Neural cell (in vitro differentiated cells): ENCODE results near the gene GSTO2. TPM values are rescaled to one million over a fixed set of nuclear protein-coding genes. Genes with fewer than 3 reads are reported as not detected.

Experiments
- H2AFZ ChIP-seq: fragments of 200-600, 300-800 bp; sonication (generic), shearing (Covaris generic); 2 replicates; pipeline ENCODE4 v1.6.0; 2014; ENCODE audit warnings: low read depth, mild to moderate bottlenecking, antibody characterized with exemption, low read length, moderate library complexity
- H3F3A ChIP-seq: fragments of 200-600 bp; shearing (Covaris generic); 2 replicates; pipeline ENCODE4 v1.6.1; 2016; ENCODE audit warnings: mild to moderate bottlenecking, moderate library complexity, mixed read lengths, antibody characterized with exemption, low read length; ENCODE audit not compliant: insufficient read depth, poor library complexity, severe bottlenecking
- H3K27ac ChIP-seq: fragments of 200-600, 300-800 bp; sonication (generic), shearing (Covaris generic); 2 replicates; pipeline ENCODE4 v1.5.1; 2014; ENCODE audit warnings: mild to moderate bottlenecking, low read length, moderate library complexity
- H3K27me3 ChIP-seq: fragments of 300-800, 200-600 bp; sonication (generic), shearing (Covaris generic); 2 replicates; pipeline ENCODE4 v1.6.0; 2014; ENCODE audit warnings: mild to moderate bottlenecking, low read depth, low read length, moderate library complexity; ENCODE audit not compliant: insufficient read depth
- H3K36me3 ChIP-seq: fragments of 300-800, 200-600 bp; sonication (generic), shearing (Covaris generic); 2 replicates; pipeline ENCODE4 v1.5.1; 2014; ENCODE audit warnings: mild to moderate bottlenecking, antibody characterized with exemption, low read length, moderate library complexity; ENCODE audit not compliant: insufficient read depth
- H3K4me2 ChIP-seq: fragments of 300-800, 200-600 bp; sonication (generic), shearing (Covaris generic); 2 replicates; pipeline ENCODE4 v1.6.0; 2014; ENCODE audit warnings: mild to moderate bottlenecking, low read length
- H3K4me3 ChIP-seq: fragments of 300-800, 200-600 bp; sonication (generic), shearing (Covaris generic); 2 replicates; pipeline ENCODE4 v1.5.1; 2014; ENCODE audit warnings: mild to moderate bottlenecking, low read length, moderate library complexity
- H3K79me2 ChIP-seq: fragments of 200-600 bp; shearing (Covaris generic); replicated peaks from 2 replicates; pipeline ENCODE4 v1.6.0; 2014; ENCODE audit warnings: mild to moderate bottlenecking, low read length, moderate library complexity; ENCODE audit not compliant: insufficient read depth
- H3K9ac ChIP-seq: fragments of 300-800, 200-600 bp; sonication (generic), shearing (Covaris generic); 2 replicates; pipeline ENCODE4 v1.6.1; 2016; ENCODE audit warnings: mild to moderate bottlenecking, low read length, mixed read lengths
- H3K9me2 ChIP-seq: fragments of 200-600 bp; shearing (Covaris generic); 2 replicates; pipeline ENCODE4 v1.6.1; 2016; ENCODE audit warnings: mild to moderate bottlenecking, low read length, mixed read lengths; ENCODE audit not compliant: insufficient read depth
- H3K9me3 ChIP-seq: fragments of 200-600, 300-800 bp; sonication (generic), shearing (Covaris generic); 2 replicates; pipeline ENCODE4 v1.6.1; 2016; ENCODE audit warnings: mild to moderate bottlenecking, mixed run types, low read length, moderate library complexity, mixed read lengths
- H4K20me1 ChIP-seq: fragments of 200-600 bp; shearing (Covaris generic); 2 replicates; pipeline ENCODE4 v1.6.1; 2016; ENCODE audit warnings: mild to moderate bottlenecking, mixed run types; ENCODE audit not compliant: insufficient read depth
- CTCF ChIP-seq: fragments of 450-650 bp; IDR thresholded peaks from 2 replicates; pipeline ENCODE4 v1.5.1; 2014; ENCODE audit warnings: antibody characterized with exemption, mild to moderate bottlenecking, moderate library complexity; ENCODE audit not compliant: poor library complexity, severe bottlenecking
- EP300 ChIP-seq: fragments of 450-650 bp; conservative IDR thresholded peaks from 2 replicates; pipeline ENCODE4 v1.6.1; 2014; ENCODE audit warnings: antibody characterized with exemption, mild to moderate bottlenecking, moderate library complexity; ENCODE audit not compliant: poor library complexity, severe bottlenecking
- EZH2 ChIP-seq: fragments of 200-600, 300-800 bp; shearing (Covaris generic), sonication (generic); IDR thresholded peaks from 2 replicates; pipeline ENCODE4 v1.6.1; 2014; ENCODE audit warnings: antibody characterized with exemption, low read length, borderline replicate concordance, mild to moderate bottlenecking; ENCODE audit not compliant: insufficient read depth, poor library complexity, severe bottlenecking
- MXI1 ChIP-seq: fragments of 450-650 bp; conservative IDR thresholded peaks from 2 replicates; pipeline ENCODE4 v1.6.1; 2014; ENCODE audit warnings: antibody characterized with exemption, mild to moderate bottlenecking; ENCODE audit not compliant: poor library complexity, severe bottlenecking
- POLR2AphosphoS5 ChIP-seq: IDR thresholded peaks from 2 replicates; pipeline ENCODE4 v1.6.1; 2012
- RAD21 ChIP-seq: fragments of 450-650 bp; conservative IDR thresholded peaks from 2 replicates; pipeline ENCODE4 v1.6.1; 2014; ENCODE audit warnings: antibody characterized with exemption, mild to moderate bottlenecking, moderate library complexity
- SMC3 ChIP-seq: fragments of 450-650 bp; conservative IDR thresholded peaks from 2 replicates; pipeline ENCODE4 v1.6.1; 2014; ENCODE audit warnings: antibody characterized with exemption, mild to moderate bottlenecking, moderate library complexity; ENCODE audit not compliant: poor library complexity
- TAF1 ChIP-seq: IDR thresholded peaks from 2 replicates; pipeline ENCODE4 v1.6.1; 2012; ENCODE audit warnings: low read depth
- polyA plus RNA-seq: library from polyadenylated mRNA; depleted of rRNA; stranded (reverse); fragments of >200 nt; gene quantifications from 2 replicates; pipeline ENCODE4 v1.2.3, GENCODE V29; 2014
- TF ChIP-seq, protein P1 (sequence below): IDR thresholded peaks from 2 replicates; pipeline ENCODE4 v1.6.1; 2012; ENCODE audit warnings: borderline replicate concordance

Gene GSTO2
- polyA plus RNA-seq, 1 donor from 2014 or later: 0.53 TPM

DNA sequence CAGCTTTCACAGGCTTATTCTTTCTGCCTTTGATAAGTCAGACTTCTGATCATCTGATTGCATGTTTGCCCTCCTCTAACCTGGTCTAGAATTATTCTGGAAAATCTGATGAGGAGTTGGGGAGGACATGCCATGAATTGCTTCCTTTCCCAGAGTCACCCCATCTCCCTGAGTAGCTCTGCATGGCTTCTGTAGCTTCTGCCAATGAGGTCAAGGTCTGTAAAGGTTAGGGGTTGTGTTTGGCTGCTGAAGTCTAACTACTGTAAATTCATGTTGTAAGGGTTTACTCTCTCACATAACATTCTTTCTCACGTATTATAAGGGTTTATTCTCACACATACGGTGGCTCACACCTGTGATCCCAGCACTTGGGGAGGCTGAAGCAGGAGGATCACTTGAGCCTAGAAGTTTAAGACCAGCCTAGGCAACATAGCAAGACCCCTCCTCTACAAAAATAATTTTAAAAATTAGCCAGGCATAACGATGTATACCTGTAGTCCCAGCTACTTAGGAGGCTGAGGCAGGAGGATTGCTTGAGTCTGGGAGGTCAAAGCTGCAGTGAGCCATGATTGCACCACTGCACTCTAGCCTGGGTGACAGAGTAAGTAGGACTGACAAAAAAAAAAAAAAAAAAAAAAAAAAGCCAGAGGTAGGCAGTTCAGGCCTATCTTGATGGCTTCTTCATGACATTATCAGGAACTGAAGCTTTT lies 10.7 kb downstream of the GSTO2 start:
- TF ChIP-seq EP300 (no peak), SMC3 (no peak), CTCF (no peak), POLR2AphosphoS5 (no peak), TAF1 (no peak), MXI1 (no peak), RAD21 (no peak), EZH2 (no peak)
- TF ChIP-seq, protein P1, sequence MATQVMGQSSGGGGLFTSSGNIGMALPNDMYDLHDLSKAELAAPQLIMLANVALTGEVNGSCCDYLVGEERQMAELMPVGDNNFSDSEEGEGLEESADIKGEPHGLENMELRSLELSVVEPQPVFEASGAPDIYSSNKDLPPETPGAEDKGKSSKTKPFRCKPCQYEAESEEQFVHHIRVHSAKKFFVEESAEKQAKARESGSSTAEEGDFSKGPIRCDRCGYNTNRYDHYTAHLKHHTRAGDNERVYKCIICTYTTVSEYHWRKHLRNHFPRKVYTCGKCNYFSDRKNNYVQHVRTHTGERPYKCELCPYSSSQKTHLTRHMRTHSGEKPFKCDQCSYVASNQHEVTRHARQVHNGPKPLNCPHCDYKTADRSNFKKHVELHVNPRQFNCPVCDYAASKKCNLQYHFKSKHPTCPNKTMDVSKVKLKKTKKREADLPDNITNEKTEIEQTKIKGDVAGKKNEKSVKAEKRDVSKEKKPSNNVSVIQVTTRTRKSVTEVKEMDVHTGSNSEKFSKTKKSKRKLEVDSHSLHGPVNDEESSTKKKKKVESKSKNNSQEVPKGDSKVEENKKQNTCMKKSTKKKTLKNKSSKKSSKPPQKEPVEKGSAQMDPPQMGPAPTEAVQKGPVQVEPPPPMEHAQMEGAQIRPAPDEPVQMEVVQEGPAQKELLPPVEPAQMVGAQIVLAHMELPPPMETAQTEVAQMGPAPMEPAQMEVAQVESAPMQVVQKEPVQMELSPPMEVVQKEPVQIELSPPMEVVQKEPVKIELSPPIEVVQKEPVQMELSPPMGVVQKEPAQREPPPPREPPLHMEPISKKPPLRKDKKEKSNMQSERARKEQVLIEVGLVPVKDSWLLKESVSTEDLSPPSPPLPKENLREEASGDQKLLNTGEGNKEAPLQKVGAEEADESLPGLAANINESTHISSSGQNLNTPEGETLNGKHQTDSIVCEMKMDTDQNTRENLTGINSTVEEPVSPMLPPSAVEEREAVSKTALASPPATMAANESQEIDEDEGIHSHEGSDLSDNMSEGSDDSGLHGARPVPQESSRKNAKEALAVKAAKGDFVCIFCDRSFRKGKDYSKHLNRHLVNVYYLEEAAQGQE: no peak
- Histone ChIP-seq H3K9me2 (no peaks in the 10 kb centered on the region), H3K9me3 (no peaks in the 10 kb centered on the region), H3K9ac (no peak overlapping the region), H3F3A (no peaks in the 10 kb centered on the region), H2AFZ (no peak overlapping the region), H3K4me2 (no peak overlapping the region), H3K36me3 (no peaks in the 10 kb centered on the region), H3K27me3 (peaks cover 5% of the 10 kb centered on the region), H3K4me3 (no peak overlapping the region), H4K20me1 (no peaks in the 10 kb centered on the region), H3K79me2 (no peaks in the 10 kb centered on the region), H3K27ac (no peak overlapping the region)

DNA sequence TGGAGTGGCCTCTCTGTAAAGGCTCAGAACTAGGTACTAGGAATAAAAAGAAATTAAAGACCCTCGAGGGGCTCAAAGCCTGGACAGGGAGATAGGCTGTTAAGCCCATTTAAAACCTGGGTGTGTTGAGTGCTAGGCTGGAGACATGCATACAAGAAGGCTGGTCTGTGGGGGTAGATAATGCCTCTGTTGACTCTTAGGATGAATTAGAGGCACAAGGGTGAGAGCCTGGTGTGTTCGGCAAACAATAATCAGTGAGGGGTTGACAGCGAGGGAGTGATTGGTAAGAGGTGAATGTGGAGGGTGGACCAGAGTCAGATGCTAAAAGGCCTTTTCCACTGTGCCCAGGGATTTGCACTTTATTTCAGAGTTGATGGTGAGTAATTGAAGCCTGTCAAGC lies 12.7 kb downstream of the GSTO2 start:
- TF ChIP-seq RAD21 (no peak), POLR2AphosphoS5 (peak; percentile 46)
- no peaks in the 10 kb centered on the region for H3F3A ChIP-seq

More for the DNA sequence above, 12.7 kb downstream of the GSTO2 start:
- H3K27ac ChIP-seq: no peak overlapping the region
- H3K27me3 ChIP-seq: no peaks in the 10 kb centered on the region
- H4K20me1 ChIP-seq: no peaks in the 10 kb centered on the region
- no peaks in the 10 kb centered on the region for H3K9me3 ChIP-seq
- no peak overlapping the region for H3K9ac ChIP-seq
- no peak overlapping the region for H2AFZ ChIP-seq
- no peaks in the 10 kb centered on the region for H3K9me2 ChIP-seq
- H3K79me2 ChIP-seq: no peaks in the 10 kb centered on the region
- H3K4me3 ChIP-seq: no peak overlapping the region
- H3K36me3 ChIP-seq: no peaks in the 10 kb centered on the region
- no peak overlapping the region for H3K4me2 ChIP-seq
